ENCODE results near the gene KHDC4. TPM values are rescaled to one million over a fixed set of nuclear protein-coding genes. Genes with fewer than 3 reads are reported as not detected.

KHDC4 gene
- total and polyA plus RNA-seq, 2 experiments from 2014 or later, result 15.7 to 40.3 TPM

Small RNA genes lying within 50 kb of the gene (microRNA-seq; reads per million reads assigned to microRNA genes)
- not detected for gene MIR6738

Small RNA genes lying within 50 kb of the gene (small RNA-seq; reads per million reads assigned to genes)
- gene MIR6738 (not detected), gene RF00015 (not detected), gene SCARNA4 (not detected), gene SNORA80E (40.3 reads per million, percentile 97 among the genes with 10 or more reads in this experiment)

Other genes starting within 250 kb of the KHDC4 start
- gene YY1AP1, start 245.6 kb downstream of the KHDC4 start, total RNA-seq, result 43.2 and 55.9 TPM in 2 replicates
- gene YY1AP1, start 245.6 kb downstream of the KHDC4 start, polyA plus RNA-seq, result 27.6 and 35.4 TPM in 2 replicates
- gene DAP3, start 245.3 kb downstream of the KHDC4 start, total RNA-seq, result 90.6 and 115 TPM in 2 replicates
- 61.5 and 86.9 TPM in 2 replicates for gene DAP3, start 245.3 kb downstream of the KHDC4 start, polyA plus RNA-seq
- 17.2 and 20.8 TPM in 2 replicates for gene GON4L, start 77.2 kb downstream of the KHDC4 start, total RNA-seq
- gene GON4L, start 77.2 kb downstream of the KHDC4 start, polyA plus RNA-seq, result 33.3 and 40.8 TPM in 2 replicates
- gene SYT11, start 74.8 kb downstream of the KHDC4 start, total RNA-seq, result 1.3 and 2.0 TPM in 2 replicates
- gene SYT11, start 74.8 kb downstream of the KHDC4 start, polyA plus RNA-seq, result 0.39 and 0.71 TPM in 2 replicates
- 23.8 and 33.5 TPM in 2 replicates for gene RIT1, start 23.1 kb downstream of the KHDC4 start, total RNA-seq
- gene RIT1, start 23.1 kb downstream of the KHDC4 start, polyA plus RNA-seq, result 17.6 and 21.9 TPM in 2 replicates
- 0.83 TPM in 1 of 2 replicates, not detected in the other for gene RXFP4, start 7.2 kb upstream of the KHDC4 start, total RNA-seq
- not detected in 2 replicates for gene RXFP4, start 7.2 kb upstream of the KHDC4 start, polyA plus RNA-seq
- gene ARHGEF2, start 44.1 kb upstream of the KHDC4 start, total RNA-seq, result 36.5 and 46.9 TPM in 2 replicates
- gene ARHGEF2, start 44.1 kb upstream of the KHDC4 start, polyA plus RNA-seq, result 27.1 and 30.1 TPM in 2 replicates
- 393 and 416 TPM in 2 replicates for gene SSR2, start 86.5 kb upstream of the KHDC4 start, total RNA-seq
- gene SSR2, start 86.5 kb upstream of the KHDC4 start, polyA plus RNA-seq, result 326 and 360 TPM in 2 replicates
- gene UBQLN4, start 119.4 kb upstream of the KHDC4 start, total RNA-seq, result 35.3 and 37.8 TPM in 2 replicates
- gene UBQLN4, start 119.4 kb upstream of the KHDC4 start, polyA plus RNA-seq, result 29.5 and 35.5 TPM in 2 replicates
- gene LAMTOR2, start 120.4 kb upstream of the KHDC4 start, total RNA-seq, result 48.5 and 73.1 TPM in 2 replicates
- 142 and 165 TPM in 2 replicates for gene LAMTOR2, start 120.4 kb upstream of the KHDC4 start, polyA plus RNA-seq
- 71.1 and 77.9 TPM in 2 replicates for gene RAB25, start 126.7 kb upstream of the KHDC4 start, total RNA-seq
- gene RAB25, start 126.7 kb upstream of the KHDC4 start, polyA plus RNA-seq, result 91.6 and 106 TPM in 2 replicates
- gene MEX3A, start 148.1 kb upstream of the KHDC4 start, total RNA-seq, result 11.0 and 12.0 TPM in 2 replicates
- gene MEX3A, start 148.1 kb upstream of the KHDC4 start, polyA plus RNA-seq, result 9.3 and 10.8 TPM in 2 replicates
- 161 and 208 TPM in 2 replicates for gene LMNA, start 180.3 kb upstream of the KHDC4 start, total RNA-seq
- 345 and 402 TPM in 2 replicates for gene LMNA, start 180.3 kb upstream of the KHDC4 start, polyA plus RNA-seq
- 1.4 and 2.1 TPM in 2 replicates for gene SEMA4A, start 219.2 kb upstream of the KHDC4 start, total RNA-seq
- gene SEMA4A, start 219.2 kb upstream of the KHDC4 start, polyA plus RNA-seq, result 1.3 and 2.6 TPM in 2 replicates

Measured in hepatocyte (in vitro differentiated cells).